HCT116 (cell line): ENCODE measurements around the gene LRRK2. TPM values are rescaled to one million over a fixed set of nuclear protein-coding genes. Genes with fewer than 3 reads are reported as not detected.
"Not testable (repeated sequence)": the region's sequence is repeated elsewhere in the genome, so short reads cannot be mapped to it uniquely, and the experiment has no call there.

ENCODE experiments used
- ATAC-seq: fragments of 200-7000 bp; cut with Tn5 transposase; 2 replicates; pipeline ENCODE4 v1.9.1; 2020; ENCODE audit warnings: mild to moderate bottlenecking, moderate library complexity
- BruUV-seq: library from RNA; stranded (reverse); fragments of 400-500 nt; replicated peaks from 2 replicates; lab custom pipeline; 2021; lab: Mats Ljungman, UMichigan
- CTCF ChIA-PET: fragments of 300-600 bp; sonication (Branson Sonifier 250); formaldehyde crosslinking; loops from one replicate; lab custom pipeline; 2021; ENCODE audit warnings: antibody characterized with exemption; lab: Charles Lee
- POLR2A ChIA-PET: fragments of 300-600, 350-600 bp; sonication (Branson Sonifier 250); formaldehyde crosslinking; loops from one replicate; lab custom pipeline; 2021; ENCODE audit warnings: antibody characterized with exemption; lab: Charles Lee
- RAD21 ChIA-PET, 2 experiments: fragments of 300-600 bp; sonication (Branson Sonifier 250); formaldehyde crosslinking; loops; one replicate each; lab custom pipeline; 2023; ENCODE audit warnings: low total read pairs in 2 of 2; ENCODE audit not compliant: uncharacterized antibody in 2 of 2, unreplicated experiment in 2 of 2, low non-redundant PET in 1 of 2; lab: Charles Lee
- DNase-seq: peaks from one replicate; pipeline ENCODE4 v3.0.0-alpha.2; 2010; ENCODE audit warnings: low read depth, low spot score
- H2AFZ ChIP-seq: fragments of 200-600 bp; shearing (Covaris generic), sonication (generic); 2 replicates; pipeline ENCODE4 v1.6.1; 2017; ENCODE audit warnings: low read depth, mixed run types, mixed read lengths, antibody characterized with exemption, low read length; ENCODE audit not compliant: poor library complexity, severe bottlenecking
- H3K27ac ChIP-seq: 2 replicates; pipeline ENCODE4 v1.5.1; 2012; ENCODE audit warnings: low read depth, low read length
- H3K27me3 ChIP-seq: fragments of 200-600 bp; sonication (generic); 2 replicates; pipeline ENCODE4 v1.6.1; 2016; ENCODE audit warnings: mixed run types, low read length, mixed read lengths; ENCODE audit not compliant: insufficient read depth
- H3K36me3 ChIP-seq, 2 experiments: fragments of 200-500 bp in 1 of 2; fragments of 200-600 bp in 1 of 2; sonication (Bioruptor generic) in 1 of 2; sonication (generic) in 1 of 2; 2 replicates each; pipeline versions ENCODE4 v1.5.1 to v1.6.1; 2014 to 2016; ENCODE audit warnings: low read length in 2 of 2, inconsistent platforms in 1 of 2, mixed read lengths in 1 of 2, mixed run types in 1 of 2; ENCODE audit not compliant: insufficient read depth in 2 of 2, control insufficient read depth in 1 of 2
- H3K4me1 ChIP-seq, 2 experiments: fragments of 200-600 bp in 1 of 2; sonication (generic) in 1 of 2; 2 replicates each; pipeline versions ENCODE4 v1.5.1 to v1.6.1; 2012 to 2017; ENCODE audit warnings: low read length in 2 of 2, inconsistent platforms in 1 of 2, mild to moderate bottlenecking in 1 of 2, mixed read lengths in 1 of 2, mixed run types in 1 of 2, moderate library complexity in 1 of 2; ENCODE audit not compliant: insufficient read depth in 2 of 2, control insufficient read depth in 1 of 2
- H3K4me2 ChIP-seq: fragments of 200-600 bp; sonication (generic); 2 replicates; pipeline ENCODE4 v1.6.1; 2017; ENCODE audit warnings: mixed run types, low read length, mixed read lengths
- H3K4me3 ChIP-seq, 2 experiments: fragments of 200-600 bp in 1 of 2; sonication (generic) in 1 of 2; replicated peaks in 1 of 2; 2 replicates each; pipeline ENCODE4 v1.5.1; 2011 to 2016; ENCODE audit warnings: low read length in 2 of 2, control low read depth in 1 of 2, low read depth in 1 of 2, mild to moderate bottlenecking in 1 of 2, mixed read lengths in 1 of 2, mixed run types in 1 of 2
- H3K79me2 ChIP-seq: fragments of 200-600 bp; sonication (generic); 2 replicates; pipeline ENCODE4 v1.6.1; 2017; ENCODE audit warnings: mild to moderate bottlenecking, mixed run types, low read length, moderate library complexity, mixed read lengths; ENCODE audit not compliant: insufficient read depth
- H3K9ac ChIP-seq: fragments of 200-600 bp; sonication (generic); 2 replicates; pipeline ENCODE4 v1.6.1; 2016; ENCODE audit warnings: low read length, mixed read lengths
- H3K9me2 ChIP-seq: fragments of 200-600 bp; sonication (generic), shearing (Covaris generic); 2 replicates; pipeline ENCODE4 v1.6.1; 2017; ENCODE audit warnings: mixed run types, mild to moderate bottlenecking, moderate library complexity; ENCODE audit not compliant: insufficient read depth
- H3K9me3 ChIP-seq, 2 experiments: fragments of 200-500 bp in 1 of 2; fragments of 200-600 bp in 1 of 2; sonication (Bioruptor generic) in 1 of 2; sonication (generic) in 1 of 2; 2 replicates each; pipeline ENCODE4 v1.6.1; 2014 to 2017; ENCODE audit warnings: low read length in 2 of 2, mixed read lengths in 2 of 2, inconsistent platforms in 1 of 2, low read depth in 1 of 2, mild to moderate bottlenecking in 1 of 2, mixed run types in 1 of 2, moderate library complexity in 1 of 2; ENCODE audit not compliant: control insufficient read depth in 1 of 2, insufficient read depth in 1 of 2
- H4K20me1 ChIP-seq: fragments of 200-600 bp; sonication (generic), shearing (Covaris generic); 2 replicates; pipeline ENCODE4 v1.6.1; 2017; ENCODE audit warnings: mixed run types, mild to moderate bottlenecking, moderate library complexity; ENCODE audit not compliant: insufficient read depth
- CBX3 ChIP-seq: IDR thresholded peaks from 2 replicates; pipeline ENCODE4 v1.6.1; 2012; ENCODE audit warnings: low read depth
- EGR1 ChIP-seq: IDR thresholded peaks from 2 replicates; pipeline ENCODE4 v1.6.1; 2012; ENCODE audit warnings: low read depth
- ELF1 ChIP-seq: IDR thresholded peaks from 2 replicates; pipeline ENCODE4 v1.6.1; 2012; ENCODE audit warnings: low read depth, borderline replicate concordance
- EZH2 ChIP-seq: fragments of 200-600 bp; sonication (generic); IDR thresholded peaks from 2 replicates; pipeline ENCODE4 v1.6.1; 2017; ENCODE audit warnings: antibody characterized with exemption, mixed run types
- EZH2phosphoT487 ChIP-seq: fragments of 200-600 bp; IDR thresholded peaks from 2 replicates; pipeline ENCODE4 v1.6.1; 2018; ENCODE audit warnings: antibody characterized with exemption, borderline replicate concordance
- JUND ChIP-seq: IDR thresholded peaks from 2 replicates; pipeline ENCODE4 v1.6.1; 2012
- POLR2A ChIP-seq: IDR thresholded peaks from 2 replicates; pipeline ENCODE4 v1.7.0; 2011; ENCODE audit warnings: borderline replicate concordance; ENCODE audit not compliant: insufficient read depth, insufficient read length; ENCODE audit errors: extremely low read depth
- SIN3A ChIP-seq: IDR thresholded peaks from 2 replicates; pipeline ENCODE4 v1.6.1; 2012; ENCODE audit warnings: low read depth
- TCF7L2 ChIP-seq: IDR thresholded peaks from 2 replicates; pipeline ENCODE4 v1.7.0; 2011; ENCODE audit warnings: borderline replicate concordance, inconsistent platforms; ENCODE audit not compliant: insufficient read depth, insufficient read length; ENCODE audit errors: extremely low read depth
- ZNF274 ChIP-seq: fragments of 200-500 bp; sonication (Bioruptor generic); IDR thresholded peaks from 2 replicates; pipeline ENCODE4 v1.6.1; 2014; ENCODE audit warnings: mild to moderate bottlenecking, low read depth, low read length, inconsistent platforms
- intact Hi-C: fragments of 100-400 bp; cut with micrococcal nuclease; formaldehyde crosslinking; loops from 2 replicates; pipeline ENCODE4 v1.10.0; 2022
- total RNA-seq: library from RNA; stranded (reverse); gene quantifications from one replicate; pipeline ENCODE4 v1.2.1, GENCODE V29; 2021; ENCODE audit not compliant: unreplicated experiment
- TF ChIP-seq, protein P1 (sequence below): IDR thresholded peaks from 2 replicates; pipeline ENCODE4 v1.6.1; 2012
- TF ChIP-seq, protein P2 (sequence below): IDR thresholded peaks from 2 replicates; pipeline ENCODE4 v1.6.1; 2011; ENCODE audit warnings: mild to moderate bottlenecking, low read length, moderate library complexity; ENCODE audit not compliant: insufficient replicate concordance; ENCODE audit errors: extremely low read depth
- TF ChIP-seq, protein P3 (sequence below): IDR thresholded peaks from 2 replicates; pipeline ENCODE4 v1.6.1; 2012; ENCODE audit warnings: low read depth

The LRRK2 gene
- total RNA-seq, 1 experiment from 2014 or later = 0.20 TPM

DNA sequence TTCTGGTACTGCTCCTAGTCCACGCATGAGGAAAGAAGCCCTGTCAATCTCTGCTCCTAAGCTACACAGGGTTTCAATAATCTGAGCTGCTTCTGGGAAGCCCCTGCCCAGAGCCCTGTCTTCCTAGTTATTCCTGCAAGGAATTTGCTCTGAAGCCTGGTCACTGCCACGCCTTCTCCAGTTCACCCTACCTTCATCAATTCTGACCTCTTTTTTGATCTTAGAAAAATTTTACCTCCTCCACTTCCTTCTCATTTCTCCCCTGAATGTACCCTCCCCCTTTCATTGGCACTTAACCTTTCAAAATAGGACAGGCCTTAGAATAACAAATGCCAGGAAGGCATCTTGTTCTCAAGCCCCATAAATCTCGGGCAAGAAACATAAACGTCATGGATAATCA lies 14.9 kb upstream of the LRRK2 start:
- Histone ChIP-seq H2AFZ (peak overlapping the region; percentile 81), H3K4me2 (no peak overlapping the region), H3K9me2 (no peaks in the 10 kb centered on the region), H3K27ac (no peak overlapping the region), H3K4me1 (no peaks in the 10 kb centered on the region; a peak in 1 of 4 replicates), H3K79me2 (no peaks in the 10 kb centered on the region), H4K20me1 (no peaks in the 10 kb centered on the region; the same call in 1 of the 2 replicates), H3K27me3 (no peaks in the 10 kb centered on the region), H3K9me3 (no peaks in the 10 kb centered on the region), H3K9ac (no peak overlapping the region), H3K4me3 (no peak overlapping the region), H3K36me3 (no peaks in the 10 kb centered on the region)
- DNase-seq = no peak
- ChIA-PET RAD21 (no interaction called here), CTCF (no interaction called here), POLR2A (no interaction called here)
- ATAC-seq = no peak
- TF ChIP-seq EZH2 (no peak), EZH2phosphoT487 (no peak), POLR2A (no peak), JUND (no peak), EGR1 (no peak), CBX3 (no peak), ELF1 (no peak), SIN3A (no peak), TCF7L2 (no peak), ZNF274 (no peak)
- TF ChIP-seq, protein P1, sequence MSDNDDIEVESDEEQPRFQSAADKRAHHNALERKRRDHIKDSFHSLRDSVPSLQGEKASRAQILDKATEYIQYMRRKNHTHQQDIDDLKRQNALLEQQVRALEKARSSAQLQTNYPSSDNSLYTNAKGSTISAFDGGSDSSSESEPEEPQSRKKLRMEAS = no peak
- TF ChIP-seq, protein P2, sequence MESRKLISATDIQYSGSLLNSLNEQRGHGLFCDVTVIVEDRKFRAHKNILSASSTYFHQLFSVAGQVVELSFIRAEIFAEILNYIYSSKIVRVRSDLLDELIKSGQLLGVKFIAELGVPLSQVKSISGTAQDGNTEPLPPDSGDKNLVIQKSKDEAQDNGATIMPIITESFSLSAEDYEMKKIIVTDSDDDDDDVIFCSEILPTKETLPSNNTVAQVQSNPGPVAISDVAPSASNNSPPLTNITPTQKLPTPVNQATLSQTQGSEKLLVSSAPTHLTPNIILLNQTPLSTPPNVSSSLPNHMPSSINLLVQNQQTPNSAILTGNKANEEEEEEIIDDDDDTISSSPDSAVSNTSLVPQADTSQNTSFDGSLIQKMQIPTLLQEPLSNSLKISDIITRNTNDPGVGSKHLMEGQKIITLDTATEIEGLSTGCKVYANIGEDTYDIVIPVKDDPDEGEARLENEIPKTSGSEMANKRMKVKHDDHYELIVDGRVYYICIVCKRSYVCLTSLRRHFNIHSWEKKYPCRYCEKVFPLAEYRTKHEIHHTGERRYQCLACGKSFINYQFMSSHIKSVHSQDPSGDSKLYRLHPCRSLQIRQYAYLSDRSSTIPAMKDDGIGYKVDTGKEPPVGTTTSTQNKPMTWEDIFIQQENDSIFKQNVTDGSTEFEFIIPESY = no peak
- TF ChIP-seq, protein P3, sequence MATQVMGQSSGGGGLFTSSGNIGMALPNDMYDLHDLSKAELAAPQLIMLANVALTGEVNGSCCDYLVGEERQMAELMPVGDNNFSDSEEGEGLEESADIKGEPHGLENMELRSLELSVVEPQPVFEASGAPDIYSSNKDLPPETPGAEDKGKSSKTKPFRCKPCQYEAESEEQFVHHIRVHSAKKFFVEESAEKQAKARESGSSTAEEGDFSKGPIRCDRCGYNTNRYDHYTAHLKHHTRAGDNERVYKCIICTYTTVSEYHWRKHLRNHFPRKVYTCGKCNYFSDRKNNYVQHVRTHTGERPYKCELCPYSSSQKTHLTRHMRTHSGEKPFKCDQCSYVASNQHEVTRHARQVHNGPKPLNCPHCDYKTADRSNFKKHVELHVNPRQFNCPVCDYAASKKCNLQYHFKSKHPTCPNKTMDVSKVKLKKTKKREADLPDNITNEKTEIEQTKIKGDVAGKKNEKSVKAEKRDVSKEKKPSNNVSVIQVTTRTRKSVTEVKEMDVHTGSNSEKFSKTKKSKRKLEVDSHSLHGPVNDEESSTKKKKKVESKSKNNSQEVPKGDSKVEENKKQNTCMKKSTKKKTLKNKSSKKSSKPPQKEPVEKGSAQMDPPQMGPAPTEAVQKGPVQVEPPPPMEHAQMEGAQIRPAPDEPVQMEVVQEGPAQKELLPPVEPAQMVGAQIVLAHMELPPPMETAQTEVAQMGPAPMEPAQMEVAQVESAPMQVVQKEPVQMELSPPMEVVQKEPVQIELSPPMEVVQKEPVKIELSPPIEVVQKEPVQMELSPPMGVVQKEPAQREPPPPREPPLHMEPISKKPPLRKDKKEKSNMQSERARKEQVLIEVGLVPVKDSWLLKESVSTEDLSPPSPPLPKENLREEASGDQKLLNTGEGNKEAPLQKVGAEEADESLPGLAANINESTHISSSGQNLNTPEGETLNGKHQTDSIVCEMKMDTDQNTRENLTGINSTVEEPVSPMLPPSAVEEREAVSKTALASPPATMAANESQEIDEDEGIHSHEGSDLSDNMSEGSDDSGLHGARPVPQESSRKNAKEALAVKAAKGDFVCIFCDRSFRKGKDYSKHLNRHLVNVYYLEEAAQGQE = no peak
- no TSS peak for BruUV-seq
- intact Hi-C loops = no loop called here

DNA sequence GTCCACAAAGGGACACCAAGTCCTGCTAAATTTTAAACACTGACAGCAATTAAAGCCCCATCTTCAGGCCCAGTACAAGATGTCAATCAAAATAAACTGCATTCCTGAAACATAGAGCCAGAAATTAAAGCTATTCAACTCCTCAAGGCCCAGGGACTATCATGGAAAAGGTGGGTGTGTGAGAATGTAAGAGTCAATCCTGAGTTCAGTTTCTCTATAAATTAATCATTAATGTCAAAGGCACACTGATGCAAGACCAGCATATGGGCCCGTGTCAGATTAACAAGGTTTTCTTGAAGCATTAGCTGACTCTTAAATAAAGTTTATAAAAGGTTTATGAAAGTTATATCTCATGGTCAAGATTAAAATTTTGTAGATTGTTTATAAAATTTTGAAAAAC lies 13.6 kb upstream of the LRRK2 start:
- H3K79me2 ChIP-seq, H3K4me2 ChIP-seq, H3K4me1 ChIP-seq, H3K27ac ChIP-seq, ATAC-seq, H3K9me3 ChIP-seq, H3K4me3 ChIP-seq, H4K20me1 ChIP-seq, DNase-seq, CTCF ChIA-PET, H3K9me2 ChIP-seq, BruUV-seq, POLR2A ChIA-PET, H3K36me3 ChIP-seq, intact Hi-C loops, H2AFZ ChIP-seq, H3K27me3 ChIP-seq, H3K9ac ChIP-seq, RAD21 ChIA-PET: not testable (repeated sequence)
